M059J (cell line): Measurements from ENCODE around the gene KLHL3. TPM values are rescaled to one million over a fixed set of nuclear protein-coding genes. Genes with fewer than 3 reads are reported as not detected.

ENCODE experiments used
- DNase-seq: peaks from one replicate; pipeline ENCODE4 v3.0.0-alpha.2; 2012; ENCODE audit warnings: low read depth
- total RNA-seq: library from RNA; depleted of rRNA; stranded (reverse); fragments of >200 nt; shearing (Covaris generic); gene quantifications from 2 replicates; pipeline ENCODE4 v1.2.3, GENCODE V29; 2014

The KLHL3 gene
- total RNA-seq, 1 experiment from 2014 or later = 0.74 TPM

DNA sequence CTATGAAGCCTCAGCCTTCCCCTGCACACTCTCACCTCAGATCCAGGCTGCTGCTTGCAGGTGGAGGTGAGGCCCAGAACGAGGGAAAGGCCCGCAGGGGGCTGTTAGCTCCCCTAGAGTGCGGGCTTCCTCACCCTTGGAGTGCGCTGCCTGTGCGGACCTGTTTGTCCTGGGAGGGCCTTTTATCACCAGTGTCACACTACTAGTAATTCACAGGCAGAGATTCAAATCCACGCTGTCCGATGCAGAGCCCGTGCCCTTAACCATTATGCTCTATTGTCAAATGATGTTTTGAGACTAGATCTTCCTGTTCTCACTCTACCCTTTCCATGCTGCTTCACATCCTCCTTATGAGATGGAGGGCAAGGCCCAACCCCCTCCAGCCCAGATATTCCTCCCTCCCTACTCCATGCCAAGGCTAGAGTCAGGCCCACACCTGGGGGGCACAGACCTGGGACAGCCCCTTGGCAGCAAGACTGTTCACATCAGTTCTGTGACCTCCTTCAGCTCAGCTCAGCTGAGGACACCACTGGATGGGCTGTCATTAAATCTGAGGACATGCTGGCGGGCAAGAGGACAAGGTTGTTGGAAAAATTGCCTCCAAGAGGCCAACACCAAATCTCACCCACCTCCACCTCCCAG, 124.0 kb downstream of the KLHL3 start:
- DNase-seq = no peak

DNA sequence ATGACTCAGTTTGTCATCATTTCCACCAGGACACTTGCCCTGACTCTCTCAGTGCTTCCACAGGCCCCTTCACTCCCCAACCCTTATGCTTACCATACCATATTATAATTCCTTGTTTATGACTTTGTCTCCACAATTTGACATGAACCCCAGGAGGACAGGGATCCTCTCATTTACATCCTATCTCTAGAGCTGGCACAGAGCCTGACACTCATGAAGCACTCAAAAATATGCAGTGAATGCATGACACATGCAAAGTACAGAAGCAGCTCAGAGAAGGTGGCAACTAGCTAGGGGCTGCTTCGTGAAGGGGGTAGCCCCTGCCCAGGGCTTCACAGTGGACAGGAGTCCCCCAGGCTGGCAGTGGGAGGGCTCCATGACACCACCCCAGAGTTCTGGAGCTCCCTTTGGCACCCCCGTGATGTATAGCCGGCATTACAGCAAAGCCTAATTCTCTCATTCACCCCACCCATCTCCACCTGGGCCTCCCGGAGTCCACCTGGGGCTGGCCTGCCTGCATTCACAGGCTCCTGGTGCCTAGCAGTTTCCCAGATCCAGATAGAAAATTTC, 124.8 kb downstream of the KLHL3 start:
- DNase-seq = no peak

DNA sequence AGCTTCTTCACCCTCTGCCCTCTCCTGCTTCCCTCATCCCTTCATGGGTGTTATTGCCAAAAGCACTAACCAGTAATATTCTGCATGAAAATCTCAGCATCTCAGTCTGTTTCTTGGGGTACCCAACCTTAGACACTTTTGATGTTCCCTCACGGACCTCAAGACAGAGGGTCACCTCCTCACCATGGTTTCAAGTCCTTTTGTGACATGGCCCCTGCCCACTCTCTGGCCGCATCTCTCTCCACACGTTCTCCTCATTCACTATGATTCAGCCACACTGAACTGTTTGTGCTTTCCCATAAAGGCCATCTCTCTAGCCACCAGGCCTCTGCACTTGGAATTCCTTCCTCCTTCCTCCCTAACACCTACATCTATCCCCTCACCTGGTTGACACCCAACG, 125.3 kb downstream of the KLHL3 start:
- no peak for DNase-seq

GRCh38 chr5:137609127-137609526, 126.8 kb downstream of the KLHL3 start:
- peak; percentile 69 for DNase-seq

DNA sequence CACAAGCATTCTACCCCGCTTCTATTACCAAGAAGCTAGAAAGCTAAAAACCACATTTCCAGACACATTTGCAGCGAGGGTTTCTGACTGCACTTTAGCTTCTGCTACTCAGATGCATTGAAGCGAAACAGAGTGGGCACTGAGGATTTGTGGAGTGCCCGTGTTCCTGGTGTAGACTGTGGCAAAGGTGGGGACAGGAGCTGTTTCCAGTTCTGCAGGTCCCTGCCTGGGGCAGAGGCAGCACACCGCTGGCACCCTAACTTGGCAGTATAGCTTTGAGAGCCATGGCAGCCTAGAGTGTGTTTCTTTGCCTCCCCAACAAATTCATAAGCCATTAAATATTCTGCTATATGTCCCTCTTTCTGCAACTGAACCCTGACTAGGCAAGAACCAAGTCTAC, 128.1 kb downstream of the KLHL3 start:
- DNase-seq = no peak

DNA sequence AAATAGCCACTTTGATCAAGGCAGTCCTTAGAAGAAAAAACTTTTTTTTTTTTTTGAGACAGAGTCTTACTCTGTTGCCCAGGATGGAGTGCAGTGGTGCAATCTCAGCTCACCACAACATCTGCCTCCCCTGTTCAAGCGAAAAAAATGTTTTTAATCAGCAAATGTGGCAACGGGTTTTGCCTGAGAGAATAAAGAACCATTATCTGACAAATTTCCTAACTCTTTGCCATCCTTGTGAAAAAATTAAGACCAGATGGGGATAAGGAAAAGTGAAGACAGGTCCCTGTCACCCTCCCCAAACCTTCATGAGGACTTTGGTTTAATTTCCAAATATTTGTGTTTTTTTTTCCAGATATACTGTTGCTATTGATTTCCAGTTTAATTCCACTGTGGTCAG, 129.5 kb downstream of the KLHL3 start:
- DNase-seq = no peak

DNA sequence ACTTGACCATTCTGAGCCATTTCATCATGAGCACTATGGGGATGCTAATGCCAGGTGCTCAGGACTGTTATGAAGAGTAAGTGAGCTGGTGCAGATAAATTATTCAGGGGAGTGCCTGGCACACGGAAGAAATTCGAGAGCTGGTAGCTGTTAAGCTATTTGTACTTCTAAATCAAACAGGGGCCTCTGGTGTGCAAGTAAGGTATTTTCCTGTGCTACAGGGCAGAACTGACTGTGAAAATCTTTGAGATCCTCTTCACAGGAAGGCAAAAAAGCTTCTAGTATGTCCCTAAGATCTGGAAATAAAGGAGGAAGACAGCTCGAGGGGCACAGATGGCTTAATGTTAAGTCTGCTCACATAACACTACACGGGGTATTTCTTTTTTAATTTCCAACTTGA, 130.5 kb downstream of the KLHL3 start:
- peak; percentile 55 for DNase-seq

DNA sequence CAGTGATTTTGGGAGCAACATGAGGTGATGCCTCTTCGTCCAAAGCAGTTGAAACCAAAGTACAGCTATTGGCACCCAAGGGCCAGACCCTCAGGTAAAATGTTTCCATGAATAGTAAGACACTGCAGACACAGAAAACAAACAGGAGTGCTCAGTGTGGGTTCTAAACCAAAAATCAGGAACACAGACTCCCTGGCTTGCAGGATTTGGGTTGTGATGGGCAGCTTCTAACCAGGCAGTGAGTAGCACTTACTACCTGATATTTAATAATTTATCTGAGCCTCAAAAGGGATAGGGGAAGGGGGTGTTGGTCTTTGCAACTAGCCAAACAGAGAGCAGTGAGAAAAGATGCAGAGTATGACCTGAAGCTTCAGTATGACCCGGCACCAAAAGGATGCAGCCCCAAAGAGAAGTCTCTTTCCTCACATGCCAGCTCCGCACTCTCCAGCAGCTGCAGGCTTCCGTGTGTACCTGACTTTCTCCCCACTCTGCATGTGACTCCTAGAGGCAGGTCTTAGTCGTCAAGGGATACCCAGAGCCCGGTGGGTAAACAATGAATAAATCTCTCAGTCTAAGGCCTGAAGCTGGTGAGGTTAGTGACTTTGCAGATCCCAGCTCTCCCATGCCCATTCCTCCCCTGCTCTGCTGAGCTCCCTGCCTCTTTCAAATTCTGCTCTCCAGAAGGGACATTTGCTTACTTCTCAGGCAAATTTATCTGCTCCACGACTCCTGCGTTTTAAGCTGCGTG, 131.4 kb downstream of the KLHL3 start:
- peak; percentile 46 for DNase-seq

DNA sequence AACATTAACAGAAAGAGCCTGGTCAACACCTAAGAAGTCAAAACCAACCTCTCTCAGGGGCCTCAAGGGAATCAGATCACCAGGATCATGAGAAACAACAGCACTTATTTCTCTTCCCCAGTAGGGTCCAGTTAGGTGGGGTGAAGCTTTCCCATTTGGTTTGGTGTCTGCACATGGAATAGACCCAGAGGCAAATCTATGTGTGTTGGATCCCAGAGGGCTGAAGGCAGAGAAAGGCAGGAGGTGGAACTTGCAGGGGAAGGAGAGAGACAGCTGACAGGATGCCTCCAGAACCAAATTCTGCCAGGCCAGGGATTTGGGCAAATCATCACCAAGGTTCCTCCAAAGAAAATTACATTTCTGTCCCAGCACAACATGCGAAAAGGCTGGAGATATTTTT, 132.0 kb downstream of the KLHL3 start:
- DNase-seq = no peak

DNA sequence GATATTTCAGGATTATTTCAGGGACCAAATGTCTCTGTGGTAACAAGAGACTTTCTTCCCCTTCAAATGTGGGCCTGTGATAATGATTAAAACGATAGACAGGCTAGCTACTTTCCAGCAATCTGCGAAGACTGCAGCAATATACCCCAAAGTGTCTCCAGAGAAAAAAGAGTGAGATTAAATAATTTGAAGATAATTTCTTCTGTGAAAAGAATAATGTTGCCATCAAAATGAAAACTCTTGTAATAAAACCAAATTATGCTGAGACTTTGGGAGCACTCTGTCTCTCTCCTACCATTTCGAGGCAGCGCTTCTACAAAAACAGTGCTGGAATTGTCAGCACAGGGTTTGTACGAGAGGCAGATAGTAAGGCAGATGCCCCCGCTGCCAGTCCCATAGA, 132.5 kb downstream of the KLHL3 start:
- no peak for DNase-seq

GRCh38 chr5:137602721-137603273, 133.1 kb downstream of the KLHL3 start:
- DNase-seq = no peak

DNA sequence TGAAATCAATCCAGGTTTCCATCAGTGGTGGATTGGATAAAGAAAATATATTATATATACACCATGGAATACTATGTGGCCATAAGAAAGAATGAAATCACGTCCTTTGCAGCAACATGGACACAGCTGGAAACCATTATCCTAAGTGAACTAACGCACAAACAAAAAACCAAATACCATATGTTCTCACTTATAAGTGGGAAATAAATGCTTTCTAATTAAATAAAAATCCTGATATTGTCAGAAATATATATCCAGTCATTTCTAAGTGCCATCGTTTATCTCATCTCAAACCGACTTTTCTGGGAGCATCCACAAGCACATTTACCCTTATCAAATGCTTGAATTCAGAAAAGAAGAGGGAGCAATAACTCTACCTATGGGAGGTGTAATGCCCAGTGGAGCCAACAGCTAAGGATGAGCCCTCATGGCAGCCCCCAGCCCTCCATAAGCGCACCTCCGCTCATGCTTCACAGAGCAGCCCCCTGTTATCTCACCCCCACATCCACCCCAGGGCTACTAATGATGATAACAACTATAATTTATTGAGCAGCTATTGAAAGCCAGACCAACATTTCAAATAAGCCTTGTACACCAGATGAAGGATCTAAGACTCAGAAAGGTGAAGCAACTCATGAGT, 135.0 kb downstream of the KLHL3 start:
- DNase-seq = no peak

DNA sequence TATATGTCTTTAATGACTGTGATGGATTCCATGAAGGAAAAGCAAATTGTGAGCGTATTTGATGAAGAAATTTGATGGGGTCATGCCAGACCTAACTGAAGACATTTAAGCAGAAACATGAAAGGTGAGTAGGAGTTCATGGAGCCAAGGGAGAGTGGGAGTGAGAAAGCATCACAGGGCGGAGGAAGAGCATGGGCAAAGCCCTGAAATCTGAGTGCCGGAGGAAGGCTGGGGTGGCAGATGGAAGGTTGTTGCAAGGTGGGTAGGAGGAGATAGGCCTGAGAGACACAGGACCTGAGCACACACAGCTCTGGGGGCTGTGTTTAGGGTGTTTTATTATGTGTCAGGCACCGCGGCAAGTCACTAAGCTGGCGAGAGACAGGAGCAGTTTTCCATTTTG, 136.4 kb downstream of the KLHL3 start:
- DNase-seq = no peak

- DNase-seq = no peak
Measured at GRCh38 chr5:137598399-137598798, 137.5 kb downstream of the KLHL3 start.

- DNase-seq = no peak
Measured at GRCh38 chr5:137596941-137597340, 138.9 kb downstream of the KLHL3 start.

GRCh38 chr5:137595396-137596079, 140.4 kb downstream of the KLHL3 start:
- DNase-seq = no peak

DNA sequence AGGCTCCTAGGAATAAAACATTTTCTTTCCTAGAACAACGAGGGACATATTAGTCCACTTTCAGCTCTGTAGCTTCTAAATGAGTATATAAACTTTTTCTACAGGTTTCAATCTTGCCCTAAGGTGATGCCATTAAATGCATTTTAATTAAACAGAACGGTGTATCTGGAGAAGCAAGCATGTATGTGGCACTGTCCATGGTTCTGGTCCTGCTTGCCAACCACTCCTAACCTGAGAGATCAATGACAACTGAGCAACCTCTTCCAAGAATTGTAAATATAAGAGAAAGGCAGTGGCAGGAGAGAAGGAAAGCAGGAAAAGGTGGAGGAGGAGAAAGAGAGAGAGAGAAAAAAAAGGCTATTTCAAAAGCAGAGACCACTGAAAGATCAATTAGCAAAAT, 141.2 kb downstream of the KLHL3 start:
- DNase-seq = peak; percentile 20

DNA sequence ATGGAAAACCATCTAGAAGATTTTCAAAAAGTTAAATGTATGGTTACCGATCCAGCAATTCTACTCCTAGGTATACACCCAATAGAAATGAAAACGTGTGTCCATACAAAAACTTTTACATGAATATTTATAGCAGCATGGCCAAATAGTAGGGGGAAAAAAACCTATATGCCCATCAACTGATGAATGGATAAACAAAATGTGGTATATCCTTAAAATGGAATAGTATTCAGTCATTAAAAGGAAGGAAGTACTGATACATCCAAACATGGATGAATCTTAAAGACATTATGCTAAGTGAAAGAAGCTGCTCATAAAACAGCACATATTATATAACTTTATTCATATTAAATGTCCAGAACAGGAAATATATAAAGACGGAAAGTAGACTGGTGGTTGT, 143.6 kb downstream of the KLHL3 start:
- no peak for DNase-seq

GRCh38 chr5:137589185-137589584, 146.7 kb downstream of the KLHL3 start:
- DNase-seq = no peak

GRCh38 chr5:137587919-137588318, 148.0 kb downstream of the KLHL3 start:
- no peak for DNase-seq

GRCh38 chr5:137584262-137584661, 151.6 kb downstream of the KLHL3 start:
- no peak for DNase-seq

GRCh38 chr5:137583129-137583528, 152.8 kb downstream of the KLHL3 start:
- DNase-seq = no peak
